HL-60 (cell line): ENCODE results near the gene LIMK1.

Experiments used
- CTCF ChIP-seq: IDR thresholded peaks from one replicate; pipeline ENCODE4 v1.5.1; 2011; ENCODE audit warnings: low read length, control low read depth, inconsistent platforms; ENCODE audit not compliant: insufficient read depth
- POLR2AphosphoS5 ChIP-seq: IDR thresholded peaks from 2 replicates; pipeline ENCODE4 v1.6.1; 2012; ENCODE audit warnings: low read depth

- TF ChIP-seq POLR2AphosphoS5 (no peak), CTCF (no peak)
Observed at GRCh38 chr7:74052628-74053027, 31.0 kb upstream of the LIMK1 start.
